Transverse colon (tissue), 4 donors: ENCODE measurements around the gene SYTL4. TPM values are rescaled to one million over a fixed set of nuclear protein-coding genes. Genes with fewer than 3 reads are reported as not detected.

Source experiments
- DNase-seq: peaks from one replicate; pipeline ENCODE4 v3.0.0-alpha.2; 2019
- H3K27ac ChIP-seq, 4 donors: fragments of 200-600 bp; sonication (generic); 2 replicates each; pipeline ENCODE4 v1.5.1; 2016 to 2018; ENCODE audit warnings: inconsistent platforms in 4 of 4
- H3K27me3 ChIP-seq: fragments of 200-600 bp; sonication (generic); 2 replicates; pipeline ENCODE4 v1.5.1; 2017; ENCODE audit warnings: inconsistent platforms
- H3K36me3 ChIP-seq, 4 donors: fragments of 200-600 bp; sonication (generic); 2 replicates each; pipeline ENCODE4 v1.5.1; 2017 to 2019; ENCODE audit warnings: inconsistent platforms in 4 of 4
- H3K4me1 ChIP-seq, 4 donors: fragments of 200-600 bp; sonication (generic); 2 replicates each; pipeline ENCODE4 v1.5.1; 2017 to 2020; ENCODE audit warnings: inconsistent platforms in 4 of 4
- H3K4me3 ChIP-seq, 4 donors: fragments of 200-600 bp; sonication (generic); 1 replicate in 1 of 4; 2 replicates in 3 of 4; pipeline versions ENCODE4 v1.5.1 to v1.6.1; 2017 to 2019; ENCODE audit warnings: inconsistent platforms in 4 of 4
- H3K9me3 ChIP-seq, 2 donors: fragments of 200-600 bp; sonication (generic); 2 replicates each; pipeline ENCODE4 v1.5.1; 2017 to 2019; ENCODE audit warnings: inconsistent platforms in 2 of 2
- CTCF ChIP-seq, 5 experiments: fragments of 200-600 bp in 3 of 5; fragments of 450-650 bp in 2 of 5; sonication (generic) in 3 of 5; IDR thresholded peaks; 1 replicate in 2 of 5; 2 replicates in 3 of 5; pipeline ENCODE4 v1.5.1; 2016 to 2017; ENCODE audit warnings: antibody characterized with exemption in 5 of 5, inconsistent platforms in 3 of 5, mild to moderate bottlenecking in 2 of 5, moderate library complexity in 1 of 5
- EP300 ChIP-seq: sonication (generic); formaldehyde crosslinking; IDR thresholded peaks from one replicate; pipeline ENCODE4 v1.6.1; 2017; ENCODE audit warnings: antibody characterized with exemption, low read depth
- POLR2A ChIP-seq: fragments of 450-650 bp; IDR thresholded peaks from one replicate; pipeline ENCODE4 v1.6.1; 2016; ENCODE audit warnings: antibody characterized with exemption, mild to moderate bottlenecking, moderate library complexity
- POLR2AphosphoS5 ChIP-seq, 3 donors: sonication (generic); formaldehyde crosslinking; IDR thresholded peaks; one replicate each; pipeline ENCODE4 v1.6.1; 2016; ENCODE audit warnings: antibody characterized with exemption in 3 of 3
- WGBS, 2 donors: methylation state at CpG; one replicate each; pipeline ENCODE4 v1.1.5; 2018; ENCODE audit warnings: low coverage in 1 of 2; 5-methylcytosine and 5-hydroxymethylcytosine counted together
- in situ Hi-C, 4 donors: fragments of 200-750 bp; cut with MboI; loops; one replicate each; pipeline versions ENCODE4 v1.15.0 to v1.15.1; 2017; ENCODE audit warnings: low sequenced_read_pairs in 3 of 4, low pct_ligation_motif_present in 1 of 4, low pct_unique_long_range_greater_than_20kb in 1 of 4
- intact Hi-C: fragments of 100-400 bp; cut with DNase I; formaldehyde crosslinking; loops from one replicate; pipeline ENCODE4 v1.15.1; 2023; ENCODE audit warnings: low total_unique reads
- total RNA-seq, 4 donors: library from RNA; depleted of rRNA; stranded (reverse); fragments of >200 nt; gene quantifications; one replicate each; pipeline ENCODE4 v1.1.0, GENCODE V29; 2016

Gene SYTL4
- total RNA-seq, 4 donors from 2014 or later: 39.0 to 49.7 (median 43.1) TPM

GRCh38 chrX:100685284-100685996 is 46.5 kb downstream of the SYTL4 start:
- intact Hi-C loops: no loop called here
- no peaks in the 10 kb centered on the region for H3K27me3 ChIP-seq
- DNase-seq: peak; percentile 81
- TF ChIP-seq CTCF (IDR thresholded peaks at IDR 0.05): peak; percentile 74 to 98 (median 77)
- TF ChIP-seq POLR2AphosphoS5 (IDR thresholded peaks at IDR 0.05): no peak
- TF ChIP-seq EP300: no peak
- peak overlapping the region in 2 of 4 donors; percentile 21 to 31 for H3K27ac ChIP-seq
- no peak overlapping the region for H3K4me3 ChIP-seq
- H3K9me3 ChIP-seq: no peaks in the 10 kb centered on the region
- peaks cover 0 to 4% (median 0%) of the 10 kb centered on the region in 4 donors for H3K4me1 ChIP-seq
- in situ Hi-C loops: loop anchor here in 3 of 4 donors (5.0 to 10.0 kb wide), 2 partner anchors 79 to 82 kb away; no protein-coding TSS in a partner anchor
- 31 to 100% methylated on average over 1 to 5 of the region's 5 CpGs for WGBS, 2 donors
- no peaks in the 10 kb centered on the region for H3K36me3 ChIP-seq

- no peaks in the 10 kb centered on the region for H3K9me3 ChIP-seq
- in situ Hi-C loops: loop anchor here in 3 of 4 donors (5.0 to 10.0 kb wide), 2 partner anchors 82 to 84 kb away; no protein-coding TSS in a partner anchor
- intact Hi-C loops: no loop called here
- no peak overlapping the region for H3K27ac ChIP-seq
- H3K4me3 ChIP-seq: no peak overlapping the region
- no peak for TF ChIP-seq CTCF (IDR thresholded peaks at IDR 0.05)
- no peak for TF ChIP-seq POLR2A
- no peak for TF ChIP-seq EP300
- TF ChIP-seq POLR2AphosphoS5 (IDR thresholded peaks at IDR 0.05): no peak
- WGBS, 2 donors: 85% methylated on average over 8 of the region's 8 CpGs; no CpG with 5 or more reads in 1 of the 2 donors
- DNase-seq: no peak
- H3K4me1 ChIP-seq: peaks cover 0 to 4% (median 0%) of the 10 kb centered on the region in 4 donors
- no peaks in the 10 kb centered on the region for H3K27me3 ChIP-seq
- no peaks in the 10 kb centered on the region for H3K36me3 ChIP-seq
Measured at GRCh38 chrX:100682939-100683338, 49.0 kb downstream of the SYTL4 start.

GRCh38 chrX:100681599-100681998 is 50.3 kb downstream of the SYTL4 start:
- H3K9me3 ChIP-seq: no peaks in the 10 kb centered on the region
- no peak for TF ChIP-seq POLR2AphosphoS5 (IDR thresholded peaks at IDR 0.05)
- TF ChIP-seq CTCF (IDR thresholded peaks at IDR 0.05): no peak
- no peak for TF ChIP-seq POLR2A
- TF ChIP-seq EP300: no peak
- WGBS, 2 donors: 45 to 56% methylated on average over 2 to 3 of the region's 3 CpGs
- no peak overlapping the region for H3K4me3 ChIP-seq
- H3K4me1 ChIP-seq: peaks cover 0 to 4% (median 0%) of the 10 kb centered on the region in 4 donors
- in situ Hi-C loops (loop anchor here in 3 of 4 donors (5.0 to 10.0 kb wide), 2 partner anchors 83 to 86 kb away; no protein-coding TSS in a partner anchor), intact Hi-C loops (no loop called here)
- no peaks in the 10 kb centered on the region for H3K36me3 ChIP-seq
- no peaks in the 10 kb centered on the region for H3K27me3 ChIP-seq
- H3K27ac ChIP-seq: no peak overlapping the region
- DNase-seq: no peak

- no peaks in the 10 kb centered on the region for H3K36me3 ChIP-seq
- 30% methylated on average over 2 of the region's 2 CpGs; no CpG with 5 or more reads in 1 of the 2 donors for WGBS, 2 donors
- peaks cover 0 to 4% (median 0%) of the 10 kb centered on the region in 4 donors for H3K4me1 ChIP-seq
- H3K27ac ChIP-seq: no peak overlapping the region
- in situ Hi-C loops: loop anchor here in 3 of 4 donors (5.0 to 10.0 kb wide), 2 partner anchors 84 to 87 kb away; no protein-coding TSS in a partner anchor
- no peak overlapping the region for H3K4me3 ChIP-seq
- no peak for DNase-seq
- TF ChIP-seq CTCF (IDR thresholded peaks at IDR 0.05) (no peak), POLR2A (no peak), POLR2AphosphoS5 (IDR thresholded peaks at IDR 0.05) (no peak), EP300 (no peak)
- H3K9me3 ChIP-seq: no peaks in the 10 kb centered on the region
- intact Hi-C loops: no loop called here
- no peaks in the 10 kb centered on the region for H3K27me3 ChIP-seq
Measured at GRCh38 chrX:100680756-100681155, 51.2 kb downstream of the SYTL4 start.
